ENCODE results near the gene COL6A2. TPM values are rescaled to one million over a fixed set of nuclear protein-coding genes. Genes with fewer than 3 reads are reported as not detected.
"Not testable (repeated sequence)": the region's sequence is repeated elsewhere in the genome, so short reads cannot be mapped to it uniquely, and the experiment has no call there.

The COL6A2 gene
- polyA plus RNA-seq, 3 donors from 2014 or later, result 4.4 to 46.6 (median 30.6) TPM

DNA sequence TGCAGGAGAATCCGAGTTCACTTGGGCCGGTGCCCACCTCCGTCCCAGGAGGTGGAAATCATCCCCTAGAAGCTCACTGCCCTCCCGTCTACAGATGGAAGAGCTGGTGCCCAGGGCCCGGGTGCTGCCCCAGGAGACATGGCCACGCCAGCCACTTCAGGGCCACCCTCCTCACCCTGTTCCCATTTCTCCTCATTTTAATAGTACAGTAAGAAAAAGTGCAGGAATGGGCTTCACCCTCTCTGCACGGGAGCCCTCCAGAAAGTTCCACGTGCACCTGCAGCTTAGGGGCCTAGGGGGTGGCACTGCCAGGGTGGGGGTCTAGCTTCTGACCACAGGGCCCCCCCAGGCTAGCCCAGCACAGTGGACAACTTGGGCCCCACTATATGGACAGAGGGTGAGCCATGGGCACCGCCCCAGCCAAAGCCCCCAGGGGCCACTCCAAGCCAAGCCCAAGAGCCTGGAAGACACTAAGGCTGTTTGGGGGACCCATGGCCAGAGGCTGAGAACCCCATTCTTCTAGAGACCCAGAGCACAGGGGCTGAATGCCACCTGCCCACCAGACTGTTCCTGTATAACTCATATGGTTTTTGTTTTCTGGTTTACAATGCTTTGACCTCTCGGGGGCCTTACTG, 60.9 kb downstream of the COL6A2 start:
- no peak for DNase-seq
- peaks cover 0 to 7% (median 0%) of the 10 kb centered on the region in 3 donors for H3K36me3 Mint-ChIP-seq
- H3K4me3 Mint-ChIP-seq, result no peak overlapping the region
- H3K4me1 Mint-ChIP-seq, result no peaks in the 10 kb centered on the region
- H3K27me3 Mint-ChIP-seq (ENCODE audit: low read depth in 3 of 3), result peaks cover 3 to 36% (median 5%) of the 10 kb centered on the region in 3 donors
- H3K27ac Mint-ChIP-seq, result no peak overlapping the region
- no peaks in the 10 kb centered on the region for H3K9me3 Mint-ChIP-seq

- Mint-ChIP-seq H3K36me3 (peaks cover 0 to 7% (median 0%) of the 10 kb centered on the region in 3 donors), H3K27me3 (ENCODE audit: low read depth in 3 of 3) (peaks cover 3 to 36% (median 5%) of the 10 kb centered on the region in 3 donors), H3K4me3 (no peak overlapping the region), H3K9me3 (no peaks in the 10 kb centered on the region), H3K4me1 (no peaks in the 10 kb centered on the region), H3K27ac (no peak overlapping the region)
- DNase-seq, result no peak
These were observed 61.5 kb downstream of the COL6A2 start for GRCh38 chr21:46159390-46159789.

GRCh38 chr21:46159841-46160656, 62.1 kb downstream of the COL6A2 start:
- DNase-seq, result no peak
- no peaks in the 10 kb centered on the region for H3K4me1 Mint-ChIP-seq

GRCh38 chr21:46160657-46160906, 62.7 kb downstream of the COL6A2 start:
- H3K36me3 Mint-ChIP-seq, result peaks cover 0 to 7% (median 3%) of the 10 kb centered on the region in 3 donors
- peaks cover 3 to 36% (median 5%) of the 10 kb centered on the region in 3 donors for H3K27me3 Mint-ChIP-seq (ENCODE audit: low read depth in 3 of 3)
- no peak overlapping the region for H3K4me3 Mint-ChIP-seq
- no peaks in the 10 kb centered on the region for H3K4me1 Mint-ChIP-seq
- no peak for DNase-seq
- H3K9me3 Mint-ChIP-seq, result no peaks in the 10 kb centered on the region
- H3K27ac Mint-ChIP-seq, result no peak overlapping the region

More at GRCh38 chr21:46159841-46160656, 62.1 kb downstream of the COL6A2 start:
- Mint-ChIP-seq H3K27ac (no peak overlapping the region), H3K9me3 (no peaks in the 10 kb centered on the region), H3K27me3 (ENCODE audit: low read depth in 3 of 3) (peaks cover 3 to 36% (median 5%) of the 10 kb centered on the region in 3 donors), H3K4me3 (no peak overlapping the region), H3K36me3 (peaks cover 0 to 7% (median 0%) of the 10 kb centered on the region in 3 donors)

DNA sequence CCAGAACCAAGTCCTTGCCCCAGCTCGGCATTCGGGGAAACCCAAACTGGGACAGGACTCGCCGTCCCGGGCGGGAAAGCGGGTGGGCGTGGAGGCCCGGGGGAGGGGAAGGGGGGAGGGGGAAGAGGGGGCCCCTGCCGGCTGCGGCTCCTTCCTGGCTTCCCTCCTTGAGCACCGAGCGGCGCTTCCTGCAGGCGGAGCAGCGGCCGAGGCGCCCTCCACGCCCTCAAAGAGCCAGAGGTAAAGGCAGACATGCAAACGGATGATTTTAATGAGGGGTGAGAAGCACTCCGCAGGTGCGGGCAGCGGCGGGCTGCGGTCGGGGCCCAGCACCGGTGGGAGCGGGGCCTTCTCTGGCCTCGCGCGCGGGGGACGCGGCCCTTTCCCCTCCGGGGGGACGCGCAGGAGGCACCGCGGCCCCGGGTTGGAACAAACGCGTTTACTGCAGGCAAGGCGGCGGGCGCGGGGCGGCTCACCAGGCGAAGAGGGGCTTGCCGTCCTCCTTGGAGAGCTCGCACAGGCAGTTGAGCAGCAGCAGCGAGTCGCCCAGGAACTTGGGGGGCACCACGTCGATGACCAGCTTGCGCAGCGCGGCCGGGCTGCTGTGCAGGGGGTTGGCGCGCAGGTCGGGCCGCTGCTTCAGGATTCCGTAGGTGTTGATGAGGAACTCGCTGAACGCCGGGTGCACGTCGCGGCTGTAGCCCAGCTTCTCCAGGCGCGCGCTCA, 63.2 kb downstream of the COL6A2 start:
- Mint-ChIP-seq H3K27ac (no peak overlapping the region), H3K9me3 (no peaks in the 10 kb centered on the region), H3K4me1 (no peaks in the 10 kb centered on the region), H3K27me3 (ENCODE audit: low read depth in 3 of 3) (peaks cover 3 to 36% (median 5%) of the 10 kb centered on the region in 3 donors), H3K4me3 (no peak overlapping the region), H3K36me3 (peaks cover 0 to 7% (median 5%) of the 10 kb centered on the region in 3 donors)
- no peak for DNase-seq

GRCh38 chr21:46161633-46162592, 64.0 kb downstream of the COL6A2 start:
- no peak for DNase-seq
- H3K27ac Mint-ChIP-seq, result no peak overlapping the region
- H3K4me1 Mint-ChIP-seq, result no peaks in the 10 kb centered on the region
- peaks cover 0 to 11% (median 5%) of the 10 kb centered on the region in 3 donors for H3K36me3 Mint-ChIP-seq
- H3K27me3 Mint-ChIP-seq (ENCODE audit: low read depth in 3 of 3), result peaks cover 3 to 36% (median 5%) of the 10 kb centered on the region in 3 donors
- no peak overlapping the region for H3K4me3 Mint-ChIP-seq
- H3K9me3 Mint-ChIP-seq, result no peaks in the 10 kb centered on the region

GRCh38 chr21:46163380-46163779, 65.5 kb downstream of the COL6A2 start:
- Mint-ChIP-seq H3K27ac (peak overlapping the region in 1 of 6 donors; percentile 8), H3K36me3 (peaks cover 0 to 16% (median 5%) of the 10 kb centered on the region in 3 donors), H3K27me3 (ENCODE audit: low read depth in 3 of 3) (peaks cover 1 to 36% (median 5%) of the 10 kb centered on the region in 3 donors), H3K9me3 (no peaks in the 10 kb centered on the region), H3K4me3 (no peak overlapping the region), H3K4me1 (no peaks in the 10 kb centered on the region)
- no peak for DNase-seq

GRCh38 chr21:46165098-46165497, 67.2 kb downstream of the COL6A2 start:
- H3K27ac Mint-ChIP-seq, result no peak overlapping the region
- H3K36me3 Mint-ChIP-seq, result peaks cover 0 to 16% (median 5%) of the 10 kb centered on the region in 3 donors
- no peak overlapping the region for H3K4me3 Mint-ChIP-seq
- H3K4me1 Mint-ChIP-seq, result peaks cover 0 to 3% of the 10 kb centered on the region in 2 donors
- no peaks in the 10 kb centered on the region for H3K9me3 Mint-ChIP-seq
- peaks cover 1 to 25% (median 3%) of the 10 kb centered on the region in 3 donors for H3K27me3 Mint-ChIP-seq (ENCODE audit: low read depth in 3 of 3)
- DNase-seq, result no peak

GRCh38 chr21:46168238-46168637, 70.3 kb downstream of the COL6A2 start:
- no peak overlapping the region for H3K4me3 Mint-ChIP-seq
- H3K27ac Mint-ChIP-seq, result no peak overlapping the region
- peaks cover 0 to 12% (median 5%) of the 10 kb centered on the region in 3 donors for H3K36me3 Mint-ChIP-seq
- peaks cover 0 to 3% (median 0%) of the 10 kb centered on the region in 3 donors for H3K27me3 Mint-ChIP-seq (ENCODE audit: low read depth in 3 of 3)
- H3K9me3 Mint-ChIP-seq, result no peaks in the 10 kb centered on the region
- H3K4me1 Mint-ChIP-seq, result peaks cover 0 to 6% of the 10 kb centered on the region in 2 donors
- DNase-seq, result no peak

DNA sequence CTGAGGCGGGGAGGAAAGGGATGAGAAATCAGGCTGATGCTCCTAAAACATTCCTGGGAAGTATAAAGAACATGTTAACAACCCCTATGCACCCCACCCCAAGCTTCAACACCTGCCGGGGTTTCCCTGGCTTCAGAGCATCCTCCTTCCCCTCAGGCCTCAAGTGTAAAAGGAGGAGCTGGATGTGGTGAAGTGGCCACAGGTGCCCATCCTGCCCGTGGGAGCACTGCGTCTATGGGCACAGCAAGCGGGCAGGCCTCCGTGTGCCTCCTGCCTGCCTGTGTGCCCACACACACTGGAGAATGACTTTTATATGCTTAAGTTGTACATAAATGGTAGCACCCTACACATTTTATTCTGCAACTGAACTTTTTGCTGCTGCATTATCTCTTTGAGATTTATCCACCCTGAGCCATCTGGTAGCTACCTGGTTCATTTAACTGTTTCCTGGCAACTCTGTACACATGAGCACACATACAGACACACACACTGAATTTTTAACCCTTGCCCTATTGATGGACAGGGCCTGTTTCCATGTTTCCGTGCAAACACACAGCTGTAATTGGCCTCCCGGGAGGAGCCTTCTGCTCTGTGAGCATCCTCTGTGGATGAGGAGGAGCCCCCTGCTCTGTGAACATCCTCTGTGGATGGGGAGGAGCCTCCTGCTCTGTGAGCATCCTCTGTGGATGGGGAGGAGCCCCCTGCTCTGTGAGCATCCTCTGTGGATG, 70.9 kb downstream of the COL6A2 start:
- H3K27ac Mint-ChIP-seq, result no peak overlapping the region
- H3K27me3 Mint-ChIP-seq (ENCODE audit: low read depth in 3 of 3), result peaks cover 0 to 4% (median 1%) of the 10 kb centered on the region in 3 donors
- peaks cover 0 to 3% (median 1%) of the 10 kb centered on the region in 6 donors for H3K9me3 Mint-ChIP-seq
- peaks cover 0 to 9% (median 5%) of the 10 kb centered on the region in 3 donors for H3K36me3 Mint-ChIP-seq
- DNase-seq, result no peak
- peaks cover 0 to 6% of the 10 kb centered on the region in 2 donors for H3K4me1 Mint-ChIP-seq
- H3K4me3 Mint-ChIP-seq, result no peak overlapping the region

DNA sequence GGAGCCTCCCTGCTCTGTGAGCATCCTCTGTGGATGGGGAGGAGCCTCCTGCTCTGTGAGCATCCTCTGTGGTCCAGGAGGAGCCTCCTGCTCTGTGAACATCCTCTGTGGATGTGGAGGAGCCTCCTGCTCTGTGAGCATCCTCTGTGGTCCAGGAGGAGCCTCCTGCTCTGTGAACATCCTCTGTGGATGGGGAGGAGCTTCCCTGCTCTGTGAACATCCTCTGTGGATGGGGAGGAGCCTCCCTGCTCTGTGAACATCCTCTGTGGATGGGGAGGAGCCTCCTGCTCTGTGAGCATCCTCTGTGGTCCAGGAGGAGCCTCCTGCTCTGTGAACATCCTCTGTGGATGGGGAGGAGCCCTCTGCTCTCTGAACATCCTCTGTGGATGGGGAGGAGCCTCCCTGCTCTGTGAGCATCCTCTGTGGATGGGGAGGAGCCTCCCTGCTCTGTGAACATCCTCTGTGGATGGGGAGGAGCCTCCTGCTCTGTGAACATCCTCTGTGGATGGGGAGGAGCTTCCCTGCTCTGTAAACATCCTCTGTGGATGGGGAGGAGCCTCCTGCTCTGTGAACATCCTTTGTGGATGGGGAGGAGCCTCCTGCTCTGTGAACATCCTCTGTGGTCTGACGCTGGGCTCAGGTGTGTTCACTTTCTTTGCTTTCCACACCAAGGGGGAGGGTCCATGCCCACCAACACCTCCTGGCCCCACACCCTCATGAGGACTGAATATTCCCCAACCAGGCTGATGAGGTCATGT, 72.7 kb downstream of the COL6A2 start:
- Mint-ChIP-seq H3K27ac (peak overlapping the region in 1 of 6 donors; percentile 57), H3K9me3 (peaks cover 2 to 17% (median 16%) of the 10 kb centered on the region in 6 donors), H3K36me3 (peaks cover 9 to 16% (median 14%) of the 10 kb centered on the region in 3 donors)
- not testable (repeated sequence) for H3K4me3 Mint-ChIP-seq; H3K4me1 Mint-ChIP-seq; H3K27me3 Mint-ChIP-seq (ENCODE audit: low read depth in 3 of 3)
- peak in 1 of 3 donors; percentile 23 for DNase-seq

- Mint-ChIP-seq H3K9me3 (peaks cover 4 to 24% (median 20%) of the 10 kb centered on the region in 6 donors), H3K27me3 (ENCODE audit: low read depth in 3 of 3) (peaks cover 8 to 9% (median 8%) of the 10 kb centered on the region in 3 donors), H3K4me1 (peaks cover 0 to 6% of the 10 kb centered on the region in 2 donors), H3K4me3 (no peak overlapping the region), H3K27ac (no peak overlapping the region), H3K36me3 (peaks cover 6 to 20% (median 15%) of the 10 kb centered on the region in 3 donors)
- no peak for DNase-seq
These were observed 73.7 kb downstream of the COL6A2 start for GRCh38 chr21:46171585-46171984.
